A549 (cell line): ENCODE data around the gene ZSCAN22.

Experiments used
- BHLHE40 ChIP-seq: IDR thresholded peaks from 2 replicates; pipeline ENCODE4 v1.6.1; 2012; ENCODE audit warnings: low read depth, low read length, inconsistent platforms
- CEBPB ChIP-seq, 2 experiments: fragments of >200 bp in 1 of 2; sonication (Bioruptor Twin) in 1 of 2; formaldehyde crosslinking in 1 of 2; IDR thresholded peaks; 2 replicates each; pipeline ENCODE4 v1.6.1; 2012 to 2016
- CTCF ChIP-seq: fragments of >200 bp; sonication (Bioruptor Twin); formaldehyde crosslinking; IDR thresholded peaks from 3 replicates; pipeline ENCODE4 v1.5.1; 2016
- EP300 ChIP-seq, 2 experiments: fragments of >200 bp; sonication (Bioruptor Twin); formaldehyde crosslinking; IDR thresholded peaks; 2 replicates in 1 of 2; 3 replicates in 1 of 2; pipeline ENCODE4 v1.6.1; 2016 to 2017
- ESRRA ChIP-seq: fragments of 150-350 bp; IDR thresholded peaks from 2 replicates; pipeline ENCODE4 v1.6.1; 2014; ENCODE audit warnings: mild to moderate bottlenecking, low read length, borderline replicate concordance
- KDM1A ChIP-seq: fragments of 200-600 bp; sonication (generic); IDR thresholded peaks from 2 replicates; pipeline ENCODE4 v1.6.1; 2016; ENCODE audit warnings: low read depth, mild to moderate bottlenecking
- MAX ChIP-seq: IDR thresholded peaks from 2 replicates; pipeline ENCODE4 v1.6.1; 2012
- PHF8 ChIP-seq: fragments of 200-600 bp; sonication (generic); IDR thresholded peaks from 2 replicates; pipeline ENCODE4 v1.6.1; 2016; ENCODE audit warnings: low read depth, mild to moderate bottlenecking, antibody characterized with exemption, moderate library complexity, borderline replicate concordance
- POLR2A ChIP-seq: IDR thresholded peaks from 2 replicates; pipeline ENCODE4 v1.6.1; 2012; ENCODE audit warnings: mild to moderate bottlenecking, low read length
- RFX5 ChIP-seq: fragments of 450-650 bp; IDR thresholded peaks from 2 replicates; pipeline ENCODE4 v1.7.1; 2014; ENCODE audit warnings: antibody characterized with exemption, mild to moderate bottlenecking, moderate library complexity
- USF2 ChIP-seq: fragments of 450-650 bp; IDR thresholded peaks from 2 replicates; pipeline ENCODE4 v1.6.1; 2014; ENCODE audit warnings: antibody characterized with exemption
- TF ChIP-seq, protein P1 (sequence below): fragments of 150-350 bp; IDR thresholded peaks from 2 replicates; pipeline ENCODE4 v1.6.1; 2014; ENCODE audit warnings: low read depth, mild to moderate bottlenecking, low read length

DNA sequence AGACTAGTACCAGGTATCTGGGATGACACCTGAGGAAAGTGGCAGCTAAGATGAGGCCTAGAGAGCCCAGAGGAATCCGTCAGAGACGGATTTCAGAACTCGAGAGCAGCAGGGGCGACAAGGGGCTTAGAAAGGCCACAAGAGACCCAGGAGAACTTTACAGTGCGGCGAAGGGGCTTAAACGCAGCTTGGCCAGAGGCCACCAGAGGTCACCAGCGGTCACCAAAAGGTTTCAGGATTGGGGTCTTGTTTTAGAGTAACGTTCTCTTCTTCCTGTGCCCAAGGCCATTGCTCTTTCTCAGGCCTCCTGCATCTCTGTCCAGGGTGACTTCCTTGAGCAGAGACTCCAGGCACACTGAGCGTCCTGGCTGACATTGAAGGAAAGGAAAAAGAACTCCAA lies 2.2 kb downstream of the ZSCAN22 start:
- TF ChIP-seq RFX5 = no peak
- TF ChIP-seq CTCF = no peak; the same call in 2 of the 3 replicates
- TF ChIP-seq MAX = no peak
- TF ChIP-seq CEBPB (IDR thresholded peaks at IDR 0.05) = no peak
- TF ChIP-seq USF2 = no peak
- no peak for TF ChIP-seq BHLHE40
- TF ChIP-seq ESRRA = no peak
- TF ChIP-seq EP300 (IDR thresholded peaks at IDR 0.05) = no peak
- TF ChIP-seq, protein P1, sequence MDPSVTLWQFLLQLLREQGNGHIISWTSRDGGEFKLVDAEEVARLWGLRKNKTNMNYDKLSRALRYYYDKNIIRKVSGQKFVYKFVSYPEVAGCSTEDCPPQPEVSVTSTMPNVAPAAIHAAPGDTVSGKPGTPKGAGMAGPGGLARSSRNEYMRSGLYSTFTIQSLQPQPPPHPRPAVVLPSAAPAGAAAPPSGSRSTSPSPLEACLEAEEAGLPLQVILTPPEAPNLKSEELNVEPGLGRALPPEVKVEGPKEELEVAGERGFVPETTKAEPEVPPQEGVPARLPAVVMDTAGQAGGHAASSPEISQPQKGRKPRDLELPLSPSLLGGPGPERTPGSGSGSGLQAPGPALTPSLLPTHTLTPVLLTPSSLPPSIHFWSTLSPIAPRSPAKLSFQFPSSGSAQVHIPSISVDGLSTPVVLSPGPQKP = no peak
- TF ChIP-seq PHF8 = no peak
- no peak for TF ChIP-seq POLR2A
- no peak for TF ChIP-seq KDM1A
